Progenitor cell of endocrine pancreas (in vitro differentiated cells): ENCODE data around the gene EYA4. TPM values are rescaled to one million over a fixed set of nuclear protein-coding genes. Genes with fewer than 3 reads are reported as not detected.

Source experiments
- DNase-seq: peaks from one replicate; pipeline ENCODE4 v3.0.0; 2021; ENCODE audit warnings: low spot score; ENCODE audit not compliant: unreplicated experiment
- H3K27ac Mint-ChIP-seq: 2 replicates; pipeline ENCODE4 v1.8.0; 2021; ENCODE audit warnings: mild to moderate bottlenecking, moderate library complexity, mixed read lengths
- H3K27me3 Mint-ChIP-seq: 2 replicates; pipeline ENCODE4 v1.8.0; 2021; ENCODE audit warnings: mixed read lengths
- H3K36me3 Mint-ChIP-seq: 2 replicates; pipeline ENCODE4 v1.8.0; 2022; ENCODE audit warnings: mixed read lengths; ENCODE audit not compliant: insufficient read depth
- H3K4me1 Mint-ChIP-seq: 2 replicates; pipeline ENCODE4 v1.8.0; 2021; ENCODE audit warnings: low read depth, mixed read lengths
- H3K4me3 Mint-ChIP-seq: 2 replicates; pipeline ENCODE4 v1.8.0; 2021; ENCODE audit warnings: low read depth, mild to moderate bottlenecking, moderate library complexity, mixed read lengths
- H3K9me3 Mint-ChIP-seq: 2 replicates; pipeline ENCODE4 v1.8.0; 2021; ENCODE audit warnings: low read depth, mixed read lengths
- total RNA-seq: library from RNA; stranded (reverse); gene quantifications from 2 replicates; pipeline ENCODE4 v1.2.1, GENCODE V29; 2021
- TF ChIP-seq, protein P1 (sequence below): fragments of 200-600 bp; sonication (generic); IDR thresholded peaks from one replicate; pipeline ENCODE4 v1.5.0; 2021; ENCODE audit warnings: antibody characterized with exemption, mild to moderate bottlenecking; ENCODE audit not compliant: unreplicated experiment

EYA4 gene
- total RNA-seq, 1 donor from 2014 or later = 0.41 TPM

DNA sequence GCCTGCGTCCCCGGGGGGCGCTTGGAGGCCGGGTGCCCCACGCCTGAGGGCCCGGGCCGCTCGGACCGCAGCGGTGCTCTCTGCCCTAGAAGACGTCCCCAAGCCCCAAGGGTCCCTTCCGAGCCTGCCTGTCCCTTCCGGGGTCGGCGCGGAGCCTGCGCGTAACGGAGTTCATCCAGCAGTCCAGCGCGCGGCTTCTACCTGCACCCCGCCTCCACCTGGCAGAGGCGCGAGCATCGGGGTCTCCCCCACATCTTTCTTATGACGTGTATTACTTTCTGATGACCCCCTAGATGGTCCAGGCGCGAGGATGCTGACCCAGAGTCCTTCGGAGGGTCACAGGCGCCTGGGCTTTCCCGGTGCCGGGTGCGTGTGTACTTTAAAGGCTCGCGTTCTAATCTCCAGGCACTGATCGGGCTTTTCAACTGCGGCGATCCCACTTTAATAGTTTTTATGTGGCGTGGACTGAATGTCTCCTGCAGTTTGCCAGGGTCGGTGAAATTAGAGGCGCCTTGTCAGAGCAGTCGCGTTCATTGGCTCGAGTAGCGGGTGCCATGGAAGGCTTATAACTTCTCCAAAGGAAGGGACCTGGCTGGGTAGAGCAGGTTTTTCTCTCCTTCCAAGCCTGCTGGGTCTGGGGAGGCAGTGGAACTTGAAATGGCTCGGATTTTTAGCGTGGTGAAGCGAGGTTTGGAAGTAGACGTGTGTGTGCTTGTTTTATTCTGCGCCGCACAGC lies 912 bp downstream of the EYA4 start:
- peak overlapping the region; percentile 76 for H3K4me3 Mint-ChIP-seq
- H3K36me3 Mint-ChIP-seq = no peaks in the 10 kb centered on the region
- no peaks in the 10 kb centered on the region for H3K9me3 Mint-ChIP-seq
- H3K27me3 Mint-ChIP-seq = peaks cover 77% of the 10 kb centered on the region
- peak overlapping the region; percentile 12 for H3K27ac Mint-ChIP-seq
- TF ChIP-seq, protein P1, sequence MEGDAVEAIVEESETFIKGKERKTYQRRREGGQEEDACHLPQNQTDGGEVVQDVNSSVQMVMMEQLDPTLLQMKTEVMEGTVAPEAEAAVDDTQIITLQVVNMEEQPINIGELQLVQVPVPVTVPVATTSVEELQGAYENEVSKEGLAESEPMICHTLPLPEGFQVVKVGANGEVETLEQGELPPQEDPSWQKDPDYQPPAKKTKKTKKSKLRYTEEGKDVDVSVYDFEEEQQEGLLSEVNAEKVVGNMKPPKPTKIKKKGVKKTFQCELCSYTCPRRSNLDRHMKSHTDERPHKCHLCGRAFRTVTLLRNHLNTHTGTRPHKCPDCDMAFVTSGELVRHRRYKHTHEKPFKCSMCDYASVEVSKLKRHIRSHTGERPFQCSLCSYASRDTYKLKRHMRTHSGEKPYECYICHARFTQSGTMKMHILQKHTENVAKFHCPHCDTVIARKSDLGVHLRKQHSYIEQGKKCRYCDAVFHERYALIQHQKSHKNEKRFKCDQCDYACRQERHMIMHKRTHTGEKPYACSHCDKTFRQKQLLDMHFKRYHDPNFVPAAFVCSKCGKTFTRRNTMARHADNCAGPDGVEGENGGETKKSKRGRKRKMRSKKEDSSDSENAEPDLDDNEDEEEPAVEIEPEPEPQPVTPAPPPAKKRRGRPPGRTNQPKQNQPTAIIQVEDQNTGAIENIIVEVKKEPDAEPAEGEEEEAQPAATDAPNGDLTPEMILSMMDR = no peak
- peaks cover 17% of the 10 kb centered on the region for H3K4me1 Mint-ChIP-seq
- peak; percentile 20 for DNase-seq

DNA sequence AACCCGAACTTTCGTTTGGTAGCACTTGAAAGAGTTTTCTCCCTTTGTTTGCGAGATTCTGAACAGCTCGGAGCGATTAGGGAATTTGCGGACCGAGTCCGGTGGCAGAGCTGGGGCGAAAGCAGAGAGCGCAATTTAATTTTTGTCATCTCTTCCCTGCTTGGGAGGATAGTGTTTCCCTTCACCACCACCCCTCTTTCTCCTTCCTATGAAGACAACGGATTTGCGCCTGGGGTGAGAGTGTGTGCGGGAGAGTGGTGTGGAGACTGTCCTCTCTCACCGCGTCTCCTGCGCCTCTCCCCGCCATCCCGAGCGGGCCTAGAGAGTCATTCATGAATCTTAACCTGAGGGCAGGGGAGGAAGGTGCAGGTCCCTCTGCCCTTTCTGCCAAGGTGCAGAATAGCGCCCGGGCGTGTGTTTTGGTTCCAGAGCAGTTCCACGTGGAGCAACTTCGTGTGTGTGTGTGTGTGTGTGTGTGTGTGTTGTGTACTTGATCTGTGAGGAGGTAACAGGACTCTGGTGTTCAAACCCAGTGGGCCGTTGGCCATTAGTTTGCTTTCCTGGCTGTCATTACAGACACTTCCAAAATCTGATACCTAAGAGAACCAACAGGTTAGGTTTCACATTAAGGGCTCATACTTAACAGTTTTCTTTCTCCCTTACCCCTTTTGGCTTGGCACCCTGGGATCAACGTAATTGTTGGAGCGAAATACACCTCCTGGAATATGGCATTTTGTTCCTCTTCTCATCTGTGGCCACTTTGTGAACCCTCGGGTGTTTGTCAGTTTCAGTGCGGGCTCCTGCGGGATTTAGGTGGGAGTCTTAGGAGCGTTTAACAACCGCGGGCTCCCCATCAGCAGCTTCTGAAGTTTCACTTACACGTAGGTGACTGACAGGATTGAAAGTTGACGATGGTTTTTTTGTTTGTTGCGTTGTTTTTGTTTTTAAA lies 1.8 kb downstream of the EYA4 start:
- no peaks in the 10 kb centered on the region for H3K9me3 Mint-ChIP-seq
- peaks cover 17% of the 10 kb centered on the region for H3K4me1 Mint-ChIP-seq
- peak overlapping the region; percentile 76 for H3K4me3 Mint-ChIP-seq
- H3K27ac Mint-ChIP-seq = peak overlapping the region; percentile 35
- peaks cover 81% of the 10 kb centered on the region for H3K27me3 Mint-ChIP-seq
- DNase-seq = peak; percentile 12
- no peaks in the 10 kb centered on the region for H3K36me3 Mint-ChIP-seq
- TF ChIP-seq, protein P1 = no peak

DNA sequence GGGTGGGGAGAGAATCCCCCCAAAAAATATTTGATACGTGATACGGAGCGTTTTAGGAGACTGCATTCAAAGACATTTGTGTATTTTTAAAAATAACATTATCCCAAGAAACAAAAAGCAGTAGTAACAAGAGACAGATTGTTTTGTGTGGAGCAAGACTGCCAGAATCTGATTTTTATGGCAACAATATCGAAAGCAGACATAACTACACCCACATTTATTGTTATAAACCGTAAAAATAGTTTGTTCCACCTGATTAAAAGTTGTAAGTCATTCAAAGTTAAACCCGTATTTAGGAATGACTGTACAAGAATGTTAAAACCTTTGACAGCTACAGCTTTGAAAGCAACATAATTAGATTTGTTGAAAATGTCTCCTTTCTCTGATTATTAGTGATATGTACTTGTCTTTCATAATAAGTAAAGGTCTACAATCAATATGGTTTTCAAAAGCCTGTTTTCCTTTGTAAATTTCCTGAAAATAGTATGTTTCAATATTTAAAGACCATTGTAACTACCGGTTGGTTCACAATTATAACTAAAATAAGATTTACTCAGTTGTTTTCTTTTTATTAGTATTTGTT lies 2.7 kb downstream of the EYA4 start:
- H3K4me1 Mint-ChIP-seq = peaks cover 17% of the 10 kb centered on the region
- peaks cover 83% of the 10 kb centered on the region for H3K27me3 Mint-ChIP-seq
- no peak overlapping the region for H3K27ac Mint-ChIP-seq
- no peaks in the 10 kb centered on the region for H3K9me3 Mint-ChIP-seq
- TF ChIP-seq, protein P1 = no peak
- H3K4me3 Mint-ChIP-seq = no peak overlapping the region
- no peak for DNase-seq
- no peaks in the 10 kb centered on the region for H3K36me3 Mint-ChIP-seq

DNA sequence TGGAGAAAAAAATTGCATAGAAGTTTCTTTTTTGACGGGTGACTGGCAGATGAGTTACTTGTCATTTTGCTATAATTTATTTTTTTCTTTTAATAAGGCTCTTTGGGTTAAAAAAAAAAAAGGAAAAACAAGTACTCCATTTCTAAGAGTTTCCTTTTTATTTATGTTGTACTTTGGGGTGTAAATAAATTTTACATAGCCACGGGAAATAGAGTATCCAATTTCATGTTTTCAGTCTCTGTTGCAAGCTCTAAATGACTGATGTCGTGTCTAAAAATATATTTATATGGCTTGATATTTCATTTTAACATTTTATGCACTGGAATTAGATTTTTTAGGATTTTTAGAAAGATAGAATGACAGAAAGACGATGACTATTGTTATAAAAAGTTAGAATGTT lies 3.4 kb downstream of the EYA4 start:
- H3K36me3 Mint-ChIP-seq = no peaks in the 10 kb centered on the region
- H3K4me1 Mint-ChIP-seq = peaks cover 17% of the 10 kb centered on the region
- H3K4me3 Mint-ChIP-seq = no peak overlapping the region
- DNase-seq = no peak
- peaks cover 81% of the 10 kb centered on the region for H3K27me3 Mint-ChIP-seq
- no peak overlapping the region for H3K27ac Mint-ChIP-seq
- no peaks in the 10 kb centered on the region for H3K9me3 Mint-ChIP-seq
- TF ChIP-seq, protein P1 = no peak

DNA sequence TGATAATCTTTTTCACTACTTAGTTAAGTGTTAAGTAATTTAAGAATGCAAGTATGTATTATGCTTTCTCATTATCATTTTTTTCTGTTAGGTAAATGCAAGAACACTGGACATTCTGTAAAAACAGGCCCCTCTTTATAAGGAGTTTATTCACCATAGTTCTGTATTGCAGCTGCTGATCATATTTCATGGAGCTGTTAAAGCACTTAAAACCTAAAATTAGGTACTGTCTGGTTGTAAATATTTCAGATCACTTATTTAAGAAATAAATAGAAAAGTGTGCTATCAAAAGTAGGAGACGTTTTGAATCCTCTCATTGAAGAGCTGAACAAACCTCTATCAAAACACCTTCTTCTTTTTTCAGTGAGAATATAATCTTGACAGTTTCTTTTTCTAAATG lies 3.9 kb downstream of the EYA4 start:
- Mint-ChIP-seq H3K27me3 (peaks cover 81% of the 10 kb centered on the region), H3K4me1 (peaks cover 17% of the 10 kb centered on the region)

More for the DNA sequence above, 3.9 kb downstream of the EYA4 start:
- Mint-ChIP-seq H3K36me3 (no peaks in the 10 kb centered on the region), H3K9me3 (no peaks in the 10 kb centered on the region), H3K27ac (no peak overlapping the region), H3K4me3 (no peak overlapping the region)
- no peak for DNase-seq
- TF ChIP-seq, protein P1 = no peak
